NCI-H2171 (cell line): Measurements from ENCODE around the gene PCDHGA9.
"Not testable (repeated sequence)": the region's sequence is repeated elsewhere in the genome, so short reads cannot be mapped to it uniquely, and the experiment has no call there.

ENCODE experiments used
- DNase-seq: peaks from one replicate; lab custom pipeline; 2025; lab: John Stamatoyannopoulos, UW

The PCDHGA9 gene

DNA sequence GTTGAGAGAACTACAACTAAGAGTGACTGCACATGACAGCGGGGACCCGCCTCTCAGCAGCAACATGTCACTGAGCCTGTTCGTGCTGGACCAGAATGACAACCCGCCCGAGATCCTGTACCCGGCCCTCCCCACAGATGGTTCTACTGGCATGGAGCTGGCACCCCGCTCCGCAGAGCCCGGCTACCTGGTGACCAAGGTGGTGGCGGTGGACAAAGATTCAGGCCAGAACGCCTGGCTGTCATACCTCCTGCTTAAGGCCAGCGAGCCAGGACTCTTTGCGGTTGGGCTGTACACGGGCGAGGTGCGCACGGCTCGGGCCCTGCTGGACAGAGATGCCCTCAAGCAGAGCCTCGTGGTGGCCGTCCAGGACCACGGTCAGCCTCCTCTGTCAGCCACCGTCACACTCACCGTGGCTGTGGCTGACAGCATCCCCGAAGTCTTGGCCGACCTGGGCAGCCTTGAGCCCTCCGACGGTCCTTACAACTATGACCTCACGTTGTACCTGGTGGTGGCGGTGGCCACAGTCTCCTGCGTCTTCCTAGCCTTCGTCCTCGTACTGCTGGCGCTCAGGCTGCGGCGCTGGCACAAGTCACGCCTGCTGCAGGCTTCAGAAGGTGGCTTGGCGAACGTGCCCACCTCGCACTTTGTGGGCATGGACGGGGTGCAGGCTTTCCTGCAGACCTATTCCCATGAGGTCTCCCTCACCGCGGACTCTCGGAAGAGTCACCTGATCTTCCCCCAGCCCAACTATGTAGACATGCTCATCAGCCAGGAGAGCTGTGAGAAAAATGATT is 17.9 kb upstream of the PCDHGA9 start:
- no peak for DNase-seq

DNA sequence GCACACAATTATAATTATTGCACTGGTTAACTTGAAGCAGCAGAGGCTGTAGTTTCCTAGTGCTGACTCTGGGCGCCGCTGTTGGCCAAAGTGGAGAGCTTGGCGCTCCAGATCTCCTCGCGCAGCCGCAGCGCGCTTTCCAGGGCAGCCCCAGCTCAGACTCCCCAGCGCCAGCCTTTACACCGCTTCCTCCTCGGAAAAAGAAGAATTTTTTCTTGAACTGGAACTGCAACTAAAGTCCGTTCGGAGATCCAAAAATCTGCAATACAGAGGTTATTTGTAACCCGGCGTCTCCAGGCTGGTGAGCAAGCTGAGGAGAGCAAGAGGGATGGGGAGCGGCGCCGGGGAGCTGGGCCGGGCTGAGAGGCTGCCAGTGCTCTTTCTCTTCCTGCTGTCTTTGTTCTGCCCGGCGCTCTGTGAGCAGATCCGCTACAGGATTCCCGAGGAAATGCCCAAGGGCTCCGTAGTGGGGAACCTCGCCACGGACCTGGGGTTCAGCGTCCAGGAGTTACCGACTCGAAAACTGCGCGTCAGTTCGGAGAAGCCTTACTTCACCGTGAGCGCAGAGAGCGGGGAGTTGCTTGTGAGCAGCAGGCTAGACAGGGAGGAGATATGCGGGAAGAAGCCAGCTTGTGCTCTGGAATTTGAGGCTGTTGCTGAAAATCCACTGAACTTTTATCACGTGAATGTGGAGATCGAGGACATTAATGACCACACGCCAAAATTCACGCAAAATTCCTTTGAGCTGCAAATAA is 14.8 kb upstream of the PCDHGA9 start, which contains the start of gene PCDHGB4:
TSS of gene PCDHGB4 (plus strand) at position 142 of the 755 bp plus-strand sequence. CDS start at position 329, 187 bp downstream.
- DNase-seq = not testable (repeated sequence)

DNA sequence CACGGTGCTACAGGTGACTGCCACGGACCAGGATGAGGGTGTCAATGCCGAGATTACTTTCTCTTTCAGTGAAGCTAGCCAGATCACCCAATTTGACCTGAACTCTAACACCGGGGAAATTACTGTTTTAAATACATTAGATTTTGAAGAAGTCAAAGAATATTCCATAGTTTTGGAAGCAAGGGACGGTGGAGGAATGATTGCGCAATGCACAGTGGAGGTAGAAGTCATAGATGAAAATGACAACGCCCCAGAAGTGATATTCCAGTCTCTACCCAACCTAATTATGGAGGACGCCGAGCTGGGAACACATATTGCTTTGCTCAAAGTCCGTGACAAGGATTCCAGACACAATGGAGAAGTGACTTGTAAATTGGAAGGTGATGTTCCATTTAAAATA is 13.9 kb upstream of the PCDHGA9 start:
- no peak for DNase-seq

DNA sequence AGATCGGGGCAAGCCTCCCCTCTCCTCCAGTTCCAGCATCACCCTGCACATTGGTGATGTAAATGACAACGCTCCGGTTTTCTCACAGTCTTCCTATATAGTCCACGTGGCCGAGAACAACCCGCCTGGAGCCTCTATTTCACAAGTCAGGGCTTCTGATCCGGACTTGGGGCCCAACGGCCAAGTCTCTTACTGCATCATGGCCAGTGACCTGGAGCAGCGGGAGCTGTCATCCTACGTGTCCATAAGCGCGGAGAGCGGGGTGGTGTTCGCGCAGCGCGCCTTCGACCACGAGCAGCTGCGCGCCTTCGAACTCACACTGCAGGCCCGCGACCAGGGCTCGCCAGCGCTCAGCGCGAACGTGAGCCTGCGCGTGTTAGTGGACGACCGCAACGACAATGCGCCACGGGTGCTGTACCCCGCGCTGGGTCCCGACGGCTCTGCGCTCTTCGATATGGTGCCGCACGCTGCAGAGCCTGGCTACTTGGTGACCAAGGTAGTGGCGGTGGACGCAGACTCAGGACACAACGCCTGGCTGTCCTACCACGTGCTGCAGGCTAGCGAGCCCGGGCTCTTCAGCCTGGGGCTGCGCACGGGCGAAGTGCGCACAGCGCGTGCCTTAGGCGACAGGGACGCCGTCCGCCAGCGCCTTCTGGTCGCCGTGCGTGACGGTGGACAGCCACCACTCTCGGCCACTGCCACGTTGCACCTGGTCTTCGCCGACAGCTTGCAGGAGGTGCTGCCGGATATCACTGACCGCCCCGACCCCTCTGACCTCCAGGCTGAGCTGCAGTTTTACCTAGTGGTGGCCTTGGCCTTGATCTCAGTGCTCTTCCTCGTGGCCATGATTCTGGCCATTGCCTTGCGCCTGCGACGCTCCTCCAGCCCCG is 13.2 kb upstream of the PCDHGA9 start:
- DNase-seq = no peak

DNA sequence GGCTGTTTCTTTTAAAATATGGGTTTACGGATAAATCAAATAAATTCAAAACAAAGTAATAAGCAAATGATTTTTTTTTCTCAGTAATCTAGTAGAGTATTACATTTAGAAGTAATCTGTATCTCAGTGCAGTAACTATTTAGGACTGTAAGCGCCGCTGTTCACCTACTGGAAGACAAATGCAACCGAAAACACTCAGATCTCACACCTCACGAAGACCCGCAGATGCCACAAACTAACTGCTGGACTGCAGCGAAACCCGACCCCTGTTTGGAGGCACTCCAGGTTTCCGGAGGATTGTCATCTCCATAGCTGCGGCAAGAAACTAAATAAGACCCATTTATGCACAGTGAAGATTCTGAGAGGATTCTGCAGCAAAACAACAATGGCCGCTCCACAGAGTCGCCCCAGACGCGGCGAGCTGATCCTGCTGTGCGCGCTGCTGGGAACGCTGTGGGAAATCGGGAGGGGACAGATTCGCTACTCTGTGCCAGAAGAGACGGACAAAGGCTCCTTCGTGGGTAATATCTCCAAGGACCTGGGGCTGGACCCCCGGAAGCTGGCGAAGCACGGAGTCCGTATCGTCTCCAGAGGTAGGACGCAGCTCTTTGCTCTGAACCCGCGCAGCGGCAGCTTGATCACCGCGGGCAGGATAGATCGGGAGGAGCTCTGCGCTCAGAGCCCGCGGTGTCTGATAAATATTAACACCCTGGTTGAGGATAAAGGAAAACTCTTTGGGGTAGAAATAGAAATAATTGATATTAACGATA is 10.0 kb upstream of the PCDHGA9 start, which contains the start of gene PCDHGA8:
TSS of gene PCDHGA8 (plus strand) at position 205 of the 770 bp plus-strand sequence. CDS start at position 386, 181 bp downstream.
- DNase-seq = no peak

DNA sequence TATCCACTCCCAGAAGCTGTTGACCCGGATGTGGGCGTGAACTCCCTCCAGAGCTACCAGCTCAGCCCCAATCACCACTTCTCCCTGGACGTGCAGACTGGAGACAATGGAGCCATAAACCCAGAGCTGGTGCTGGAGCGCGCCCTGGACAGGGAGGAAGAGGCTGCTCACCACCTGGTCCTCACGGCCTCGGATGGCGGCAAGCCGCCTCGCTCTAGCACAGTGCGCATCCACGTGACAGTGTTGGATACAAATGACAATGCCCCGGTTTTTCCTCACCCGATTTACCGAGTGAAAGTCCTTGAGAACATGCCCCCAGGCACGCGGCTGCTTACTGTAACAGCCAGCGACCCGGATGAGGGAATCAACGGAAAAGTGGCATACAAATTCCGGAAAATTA is 9.3 kb upstream of the PCDHGA9 start:
- DNase-seq = no peak

DNA sequence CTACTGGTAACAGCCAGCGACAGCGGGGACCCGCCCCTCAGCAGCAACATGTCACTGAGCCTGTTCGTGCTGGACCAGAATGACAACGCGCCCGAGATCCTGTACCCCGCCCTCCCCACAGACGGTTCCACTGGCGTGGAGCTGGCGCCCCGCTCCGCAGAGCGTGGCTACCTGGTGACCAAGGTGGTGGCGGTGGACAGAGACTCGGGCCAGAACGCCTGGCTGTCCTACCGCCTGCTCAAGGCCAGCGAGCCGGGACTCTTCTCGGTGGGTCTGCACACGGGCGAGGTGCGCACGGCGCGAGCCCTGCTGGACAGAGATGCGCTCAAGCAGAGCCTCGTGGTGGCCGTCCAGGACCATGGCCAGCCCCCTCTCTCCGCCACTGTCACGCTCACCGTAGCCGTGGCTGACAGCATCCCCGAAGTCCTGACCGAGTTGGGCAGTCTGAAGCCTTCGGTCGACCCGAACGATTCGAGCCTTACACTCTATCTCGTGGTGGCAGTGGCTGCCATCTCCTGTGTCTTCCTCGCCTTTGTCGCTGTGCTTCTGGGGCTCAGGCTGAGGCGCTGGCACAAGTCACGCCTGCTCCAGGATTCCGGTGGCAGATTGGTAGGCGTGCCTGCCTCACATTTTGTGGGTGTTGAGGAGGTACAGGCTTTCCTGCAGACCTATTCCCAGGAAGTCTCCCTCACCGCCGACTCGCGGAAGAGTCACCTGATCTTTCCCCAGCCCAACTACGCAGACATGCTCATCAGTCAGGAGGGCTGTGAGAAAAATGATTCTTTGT is 8.0 kb upstream of the PCDHGA9 start:
- not testable (repeated sequence) for DNase-seq

DNA sequence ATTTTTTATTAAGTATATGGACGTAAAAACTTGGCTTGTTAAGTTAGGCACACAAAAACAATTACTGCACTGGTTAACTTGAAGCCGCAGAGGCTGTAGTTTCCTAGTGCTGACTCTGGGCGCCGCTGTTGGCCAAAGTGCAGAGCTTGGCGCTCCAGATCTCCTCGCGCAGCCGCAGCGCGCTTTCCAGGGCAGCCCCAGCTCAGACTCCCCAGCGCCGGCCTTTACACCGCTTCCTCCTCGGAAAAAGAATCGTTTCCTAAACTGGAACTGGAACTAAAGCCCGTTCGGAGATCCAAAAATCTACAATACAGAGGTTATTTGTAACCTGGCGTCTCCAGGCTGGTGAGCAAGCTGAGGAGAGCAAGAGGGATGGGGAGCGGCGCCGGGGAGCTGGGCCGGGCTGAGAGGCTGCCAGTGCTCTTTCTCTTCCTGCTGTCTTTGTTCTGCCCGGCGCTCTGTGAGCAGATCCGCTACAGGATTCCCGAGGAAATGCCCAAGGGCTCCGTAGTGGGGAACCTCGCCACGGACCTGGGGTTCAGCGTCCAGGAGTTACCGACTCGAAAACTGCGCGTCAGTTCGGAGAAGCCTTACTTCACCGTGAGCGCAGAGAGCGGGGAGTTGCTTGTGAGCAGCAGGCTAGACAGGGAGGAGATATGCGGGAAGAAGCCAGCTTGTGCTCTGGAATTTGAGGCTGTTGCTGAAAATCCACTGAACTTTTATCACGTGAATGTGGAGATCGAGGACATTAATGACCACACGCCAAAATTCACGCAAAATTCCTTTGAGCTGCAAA is 4.6 kb upstream of the PCDHGA9 start, which contains the start of gene PCDHGB5:
TSS of gene PCDHGB5 (plus strand) at position 192 of the 796 bp plus-strand sequence. CDS start at position 373, 181 bp downstream.
- DNase-seq = not testable (repeated sequence)

DNA sequence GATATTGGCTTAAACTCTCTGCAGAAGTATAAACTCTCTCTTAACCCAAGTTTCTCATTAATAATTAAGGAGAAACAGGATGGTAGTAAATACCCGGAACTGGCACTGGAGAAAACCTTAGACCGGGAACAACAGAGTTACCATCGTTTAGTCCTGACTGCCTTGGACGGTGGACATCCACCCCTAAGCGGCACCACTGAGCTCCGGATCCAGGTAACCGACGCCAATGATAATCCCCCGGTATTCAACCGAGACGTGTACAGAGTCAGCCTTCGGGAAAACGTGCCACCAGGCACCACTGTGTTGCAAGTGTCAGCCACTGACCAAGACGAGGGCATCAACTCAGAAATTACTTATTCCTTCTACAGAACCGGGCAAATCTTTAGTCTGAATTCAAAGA is 4.0 kb upstream of the PCDHGA9 start:
- DNase-seq = no peak

DNA sequence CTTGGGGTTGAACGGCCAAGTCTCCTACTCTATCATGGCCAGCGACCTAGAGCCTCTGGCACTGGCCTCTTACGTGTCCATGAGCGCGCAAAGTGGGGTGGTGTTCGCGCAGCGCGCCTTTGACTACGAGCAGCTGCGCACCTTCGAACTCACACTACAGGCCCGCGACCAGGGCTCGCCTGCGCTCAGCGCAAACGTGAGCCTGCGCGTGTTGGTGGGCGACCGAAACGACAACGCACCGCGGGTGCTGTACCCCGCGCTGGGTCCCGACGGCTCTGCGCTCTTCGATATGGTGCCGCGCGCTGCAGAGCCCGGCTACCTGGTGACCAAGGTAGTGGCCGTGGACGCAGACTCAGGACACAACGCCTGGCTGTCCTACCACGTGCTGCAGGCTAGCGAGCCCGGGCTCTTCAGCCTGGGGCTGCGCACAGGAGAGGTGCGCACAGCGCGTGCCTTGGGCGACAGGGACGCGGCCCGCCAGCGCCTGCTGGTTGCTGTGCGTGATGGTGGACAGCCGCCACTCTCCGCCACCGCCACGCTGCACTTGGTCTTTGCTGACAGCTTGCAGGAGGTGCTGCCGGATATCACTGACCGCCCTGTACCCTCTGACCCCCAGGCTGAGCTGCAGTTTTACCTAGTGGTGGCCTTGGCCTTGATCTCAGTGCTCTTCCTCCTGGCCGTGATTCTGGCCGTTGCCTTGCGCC is 2.9 kb upstream of the PCDHGA9 start:
- no peak for DNase-seq

DNA sequence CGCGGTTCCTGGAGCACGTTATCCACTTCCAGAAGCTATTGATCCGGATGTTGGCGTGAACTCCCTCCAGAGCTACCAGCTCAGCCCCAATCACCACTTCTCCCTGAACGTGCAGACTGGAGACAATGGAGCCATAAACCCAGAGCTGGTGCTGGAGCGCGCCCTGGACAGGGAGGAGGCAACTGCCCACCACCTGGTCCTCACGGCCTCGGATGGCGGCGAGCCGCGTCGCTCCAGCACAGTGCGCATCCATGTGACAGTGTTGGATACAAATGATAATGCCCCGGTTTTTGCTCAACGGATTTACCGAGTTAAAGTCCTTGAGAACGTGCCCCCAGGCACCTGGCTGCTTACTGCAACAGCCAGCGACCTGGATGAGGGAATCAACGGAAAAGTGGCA is 809 bp downstream of the PCDHGA9 start:
- DNase-seq = no peak

DNA sequence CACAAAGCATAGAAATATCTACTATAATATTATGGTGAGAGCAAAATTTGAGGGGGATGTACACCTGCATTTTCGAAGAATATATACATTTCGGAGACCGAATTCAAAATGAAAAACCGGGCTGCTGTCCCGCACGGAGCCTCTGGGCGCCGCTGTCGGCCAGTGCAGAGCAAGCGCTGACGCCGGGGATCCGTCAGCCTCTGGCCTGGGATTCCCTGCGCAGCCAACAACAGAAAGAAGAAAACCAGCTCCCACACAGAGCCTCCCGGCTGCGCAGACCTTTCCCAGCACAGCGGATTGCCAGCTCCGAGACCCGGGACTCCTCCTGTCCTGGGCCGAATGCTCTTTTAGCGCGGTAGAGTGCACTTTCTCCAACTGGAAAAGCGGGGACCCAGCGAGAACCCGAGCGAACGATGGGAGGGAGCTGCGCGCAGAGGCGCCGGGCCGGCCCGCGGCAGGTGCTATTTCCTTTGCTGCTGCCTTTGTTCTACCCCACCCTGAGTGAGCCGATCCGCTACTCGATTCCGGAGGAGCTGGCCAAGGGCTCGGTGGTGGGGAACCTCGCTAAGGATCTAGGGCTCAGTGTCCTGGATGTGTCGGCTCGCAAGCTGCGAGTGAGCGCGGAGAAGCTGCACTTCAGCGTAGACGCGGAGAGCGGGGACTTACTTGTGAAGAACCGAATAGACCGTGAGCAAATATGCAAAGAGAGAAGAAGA is 5.4 kb downstream of the PCDHGA9 start, which contains the start of gene PCDHGB6:
TSS of gene PCDHGB6 (plus strand) at position 232 of the 716 bp plus-strand sequence. CDS start at position 414, 182 bp downstream.
- DNase-seq = not testable (repeated sequence)

DNA sequence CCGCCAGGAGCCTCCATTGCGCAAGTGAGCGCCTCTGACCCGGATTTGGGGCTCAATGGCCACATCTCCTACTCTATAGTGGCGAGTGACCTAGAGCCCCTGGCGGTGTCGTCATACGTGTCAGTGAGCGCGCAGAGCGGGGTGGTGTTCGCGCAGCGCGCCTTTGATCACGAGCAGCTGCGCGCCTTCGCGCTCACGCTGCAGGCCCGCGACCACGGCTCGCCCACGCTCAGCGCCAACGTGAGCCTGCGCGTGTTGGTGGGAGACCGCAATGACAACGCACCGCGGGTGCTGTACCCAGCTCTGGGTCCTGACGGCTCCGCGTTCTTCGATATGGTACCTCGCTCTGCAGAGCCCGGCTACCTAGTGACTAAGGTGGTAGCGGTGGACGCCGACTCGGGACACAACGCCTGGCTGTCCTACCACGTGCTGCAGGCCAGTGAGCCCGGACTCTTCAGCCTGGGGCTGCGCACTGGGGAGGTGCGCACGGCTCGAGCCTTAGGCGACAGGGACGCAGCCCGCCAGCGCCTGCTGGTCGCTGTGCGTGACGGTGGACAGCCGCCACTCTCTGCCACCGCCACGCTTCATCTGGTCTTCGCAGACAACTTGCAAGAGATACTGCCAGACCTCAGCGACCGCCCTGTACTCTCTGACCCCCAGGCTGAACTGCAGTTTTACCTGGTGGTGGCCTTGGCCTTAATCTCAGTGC is 7.2 kb downstream of the PCDHGA9 start:
- DNase-seq = no peak

DNA sequence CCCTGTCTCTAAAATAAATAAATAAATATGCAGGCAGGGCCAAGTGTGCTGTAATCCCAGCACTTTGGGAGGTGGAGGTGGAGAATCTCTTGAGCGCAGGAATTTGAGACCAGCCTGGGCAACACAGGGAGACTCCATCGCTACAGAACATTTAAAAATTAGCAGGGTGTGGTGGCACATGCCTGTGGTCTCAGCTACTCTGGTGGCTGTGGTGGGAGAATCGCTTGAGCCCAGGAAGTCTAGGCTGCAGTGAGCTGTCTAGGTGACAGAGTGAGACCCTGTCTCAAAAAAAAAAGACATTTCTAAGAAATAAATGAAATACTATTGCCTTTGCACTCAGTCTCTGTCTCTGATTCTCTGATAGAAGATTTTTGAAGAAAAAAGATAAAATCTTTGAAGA is 9.0 kb downstream of the PCDHGA9 start:
- DNase-seq = no peak

DNA sequence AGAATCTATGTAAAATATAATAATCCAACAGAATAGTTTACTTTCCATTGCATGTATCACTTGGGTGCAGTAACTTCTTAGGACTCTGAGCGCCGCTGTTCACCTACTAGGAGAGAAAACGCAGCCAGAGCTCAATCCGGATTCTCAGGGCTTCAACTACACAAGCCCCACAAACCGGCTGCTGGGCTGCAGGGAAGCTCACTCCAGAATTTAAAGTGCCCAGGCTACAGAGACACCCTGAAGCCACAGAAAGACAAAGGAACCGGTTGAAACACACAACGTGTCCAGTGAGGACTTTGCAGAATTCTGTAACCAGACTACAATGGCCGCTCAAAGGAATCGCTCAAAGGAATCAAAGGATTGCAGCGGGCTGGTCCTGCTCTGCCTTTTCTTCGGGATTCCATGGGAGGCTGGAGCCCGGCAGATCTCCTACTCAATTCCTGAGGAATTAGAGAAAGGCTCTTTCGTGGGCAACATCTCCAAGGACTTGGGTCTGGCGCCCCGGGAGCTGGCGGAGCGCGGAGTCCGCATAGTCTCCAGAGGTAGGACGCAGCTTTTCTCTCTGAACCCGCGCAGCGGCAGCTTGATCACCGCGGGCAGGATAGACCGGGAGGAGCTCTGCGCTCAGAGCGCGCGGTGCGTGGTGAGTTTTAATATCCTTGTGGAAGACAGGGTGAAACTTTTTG is 10.4 kb downstream of the PCDHGA9 start, which contains the start of gene PCDHGA10:
TSS of gene PCDHGA10 (plus strand) at position 134 of the 686 bp plus-strand sequence. CDS start at position 323, 189 bp downstream.
- DNase-seq = peak; percentile 47

DNA sequence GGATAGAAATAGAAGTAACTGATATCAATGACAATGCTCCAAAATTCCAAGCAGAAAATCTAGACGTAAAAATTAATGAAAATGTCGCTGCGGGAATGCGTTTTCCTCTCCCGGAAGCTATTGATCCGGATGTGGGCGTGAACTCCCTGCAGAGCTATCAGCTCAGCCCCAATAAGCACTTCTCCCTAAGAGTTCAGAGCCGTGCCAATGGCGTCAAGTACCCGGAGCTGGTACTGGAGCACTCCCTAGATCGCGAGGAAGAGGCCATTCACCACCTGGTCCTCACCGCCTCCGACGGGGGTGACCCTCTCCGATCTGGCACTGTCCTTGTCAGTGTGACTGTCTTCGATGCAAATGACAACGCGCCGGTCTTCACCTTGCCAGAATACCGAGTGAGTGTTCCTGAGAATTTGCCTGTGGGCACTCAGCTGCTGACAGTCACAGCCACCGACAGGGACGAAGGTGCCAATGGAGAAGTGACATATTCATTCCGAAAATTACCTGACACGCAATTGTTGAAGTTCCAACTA is 11.0 kb downstream of the PCDHGA9 start:
- no peak for DNase-seq
